HFFc6 (cell line): ENCODE data around the gene EHHADH. TPM values are rescaled to one million over a fixed set of nuclear protein-coding genes. Genes with fewer than 3 reads are reported as not detected.
"Not testable (repeated sequence)": the region's sequence is repeated elsewhere in the genome, so short reads cannot be mapped to it uniquely, and the experiment has no call there.

Experiments used
- DNase-seq: peaks from one replicate; pipeline ENCODE4 v3.0.0-alpha.2; 2018
- H3K27ac Mint-ChIP-seq: 2 replicates; pipeline ENCODE4 v1.8.0; 2020; ENCODE audit warnings: mild to moderate bottlenecking, mixed read lengths
- H3K27me3 Mint-ChIP-seq: 2 replicates; pipeline ENCODE4 v1.8.0; 2021; ENCODE audit warnings: mild to moderate bottlenecking, moderate library complexity, mixed read lengths; ENCODE audit not compliant: insufficient read depth
- H3K36me3 Mint-ChIP-seq: 2 replicates; pipeline ENCODE4 v1.8.0; 2021; ENCODE audit warnings: low read depth, mixed read lengths
- H3K4me1 Mint-ChIP-seq: 2 replicates; pipeline ENCODE4 v1.8.0; 2020; ENCODE audit warnings: low read depth, mixed read lengths
- H3K4me3 Mint-ChIP-seq: 2 replicates; pipeline ENCODE4 v1.8.0; 2020; ENCODE audit warnings: mild to moderate bottlenecking, moderate library complexity, mixed read lengths
- H3K9me3 Mint-ChIP-seq: 2 replicates; pipeline ENCODE4 v1.8.0; 2020; ENCODE audit warnings: mild to moderate bottlenecking, mixed read lengths
- total RNA-seq, 6 experiments: library from RNA; stranded (reverse); fragmentation: NEBNext Ultra II Directional; extraction: Animal tissue kit (Norgen Biotek cat#: 25700); gene quantifications; 2 replicates in 1 of 6; 3 replicates in 5 of 6; pipeline ENCODE4 v1.2.3, GENCODE V29; 2021
- TF ChIP-seq, protein P1 (sequence below): fragments of 200-600 bp; sonication (generic); IDR thresholded peaks from 2 replicates; pipeline ENCODE4 v1.5.0; 2021; ENCODE audit warnings: antibody characterized with exemption, mild to moderate bottlenecking

The EHHADH gene
- total RNA-seq, 6 experiments from 2014 or later, result 4.2 to 7.4 (median 6.4) TPM

DNA sequence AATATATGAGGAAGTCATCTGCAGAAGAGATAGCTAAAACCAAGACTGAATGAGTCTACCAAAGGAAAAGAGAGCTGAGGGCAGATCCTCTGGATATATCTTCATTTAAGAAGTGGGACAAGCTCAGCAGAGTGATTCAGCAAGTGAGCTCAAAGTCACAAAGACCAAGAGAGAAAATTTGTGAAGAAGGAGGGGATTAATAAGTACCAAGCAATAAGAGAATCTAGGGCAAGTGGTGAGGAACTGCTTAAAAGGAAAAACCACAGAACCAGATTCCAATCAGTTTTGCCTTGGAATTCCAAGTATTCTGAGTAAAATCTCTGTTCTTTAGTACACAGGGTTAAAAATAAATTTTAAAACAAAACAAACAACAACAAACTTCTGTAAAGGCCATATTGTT is 3.6 kb downstream of the EHHADH start:
- H3K4me1 Mint-ChIP-seq, result peaks cover 22% of the 10 kb centered on the region
- peak overlapping the region; percentile 22 for H3K27ac Mint-ChIP-seq
- DNase-seq, result peak; percentile 9
- peaks cover 3% of the 10 kb centered on the region for H3K27me3 Mint-ChIP-seq
- no peak overlapping the region for H3K4me3 Mint-ChIP-seq
- TF ChIP-seq, protein P1, sequence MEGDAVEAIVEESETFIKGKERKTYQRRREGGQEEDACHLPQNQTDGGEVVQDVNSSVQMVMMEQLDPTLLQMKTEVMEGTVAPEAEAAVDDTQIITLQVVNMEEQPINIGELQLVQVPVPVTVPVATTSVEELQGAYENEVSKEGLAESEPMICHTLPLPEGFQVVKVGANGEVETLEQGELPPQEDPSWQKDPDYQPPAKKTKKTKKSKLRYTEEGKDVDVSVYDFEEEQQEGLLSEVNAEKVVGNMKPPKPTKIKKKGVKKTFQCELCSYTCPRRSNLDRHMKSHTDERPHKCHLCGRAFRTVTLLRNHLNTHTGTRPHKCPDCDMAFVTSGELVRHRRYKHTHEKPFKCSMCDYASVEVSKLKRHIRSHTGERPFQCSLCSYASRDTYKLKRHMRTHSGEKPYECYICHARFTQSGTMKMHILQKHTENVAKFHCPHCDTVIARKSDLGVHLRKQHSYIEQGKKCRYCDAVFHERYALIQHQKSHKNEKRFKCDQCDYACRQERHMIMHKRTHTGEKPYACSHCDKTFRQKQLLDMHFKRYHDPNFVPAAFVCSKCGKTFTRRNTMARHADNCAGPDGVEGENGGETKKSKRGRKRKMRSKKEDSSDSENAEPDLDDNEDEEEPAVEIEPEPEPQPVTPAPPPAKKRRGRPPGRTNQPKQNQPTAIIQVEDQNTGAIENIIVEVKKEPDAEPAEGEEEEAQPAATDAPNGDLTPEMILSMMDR, result no peak
- H3K9me3 Mint-ChIP-seq, result no peaks in the 10 kb centered on the region
- peaks cover 4% of the 10 kb centered on the region; the same call in 1 of the 2 replicates for H3K36me3 Mint-ChIP-seq

- Mint-ChIP-seq H3K4me3 (no peak overlapping the region), H3K27me3 (no peaks in the 10 kb centered on the region), H3K9me3 (peaks cover 20% of the 10 kb centered on the region), H3K4me1 (no peaks in the 10 kb centered on the region), H3K27ac (no peak overlapping the region), H3K36me3 (peaks cover 21% of the 10 kb centered on the region)
- TF ChIP-seq, protein P1, result no peak
- DNase-seq, result no peak
Measured at GRCh38 chr3:185242642-185243041, 11.2 kb downstream of the EHHADH start.

- Mint-ChIP-seq H3K27ac (no peak overlapping the region), H3K27me3 (no peaks in the 10 kb centered on the region), H3K4me3 (no peak overlapping the region), H3K4me1 (no peaks in the 10 kb centered on the region), H3K9me3 (peaks cover 29% of the 10 kb centered on the region), H3K36me3 (peaks cover 18% of the 10 kb centered on the region)
- DNase-seq, result no peak
- TF ChIP-seq, protein P1, result no peak
Measured at GRCh38 chr3:185236969-185237368, 16.9 kb downstream of the EHHADH start.

GRCh38 chr3:185233328-185233727 is 20.5 kb downstream of the EHHADH start:
- Mint-ChIP-seq H3K9me3 (peaks cover 24% of the 10 kb centered on the region), H3K27me3 (no peaks in the 10 kb centered on the region), H3K4me1 (0 out of 2 replicates have a peak, but pooled peaks cover 4% of the 10 kb centered on the region), H3K36me3 (peaks cover 18% of the 10 kb centered on the region), H3K27ac (no peak overlapping the region), H3K4me3 (no peak overlapping the region)
- TF ChIP-seq, protein P1, result no peak
- DNase-seq, result no peak

DNA sequence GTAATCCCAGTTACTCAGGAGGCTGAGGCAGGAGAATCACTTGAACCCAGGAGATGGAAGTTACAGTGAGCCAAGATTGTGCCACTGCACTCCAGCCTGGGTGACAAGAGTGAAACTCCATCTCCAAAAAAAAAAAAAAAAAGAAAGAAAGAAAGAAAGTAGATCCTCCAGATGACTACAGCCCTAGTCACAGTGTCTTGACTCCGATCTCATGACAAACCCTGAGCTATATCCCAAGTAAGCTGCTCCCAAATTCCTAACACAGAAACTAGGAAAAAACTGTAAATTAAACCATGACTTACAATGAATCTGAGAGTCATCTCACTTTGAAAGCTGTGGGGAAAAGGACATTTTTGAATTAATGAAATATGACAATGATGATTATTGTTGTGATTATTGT is 27.3 kb downstream of the EHHADH start:
- not testable (repeated sequence) for H3K27me3 Mint-ChIP-seq, H3K36me3 Mint-ChIP-seq, H3K9me3 Mint-ChIP-seq, DNase-seq, H3K4me3 Mint-ChIP-seq
- H3K4me1 Mint-ChIP-seq, result peaks cover 31% of the 10 kb centered on the region
- H3K27ac Mint-ChIP-seq, result peak overlapping the region; percentile 64

GRCh38 chr3:185225523-185225922 is 28.3 kb downstream of the EHHADH start:
- Mint-ChIP-seq H3K36me3 (no peaks in the 10 kb centered on the region), H3K4me3 (peak overlapping the region; percentile 53), H3K9me3 (no peaks in the 10 kb centered on the region), H3K4me1 (peaks cover 31% of the 10 kb centered on the region), H3K27ac (peak overlapping the region; percentile 87), H3K27me3 (no peaks in the 10 kb centered on the region)
- peak; percentile 53 for DNase-seq
- TF ChIP-seq, protein P1, result no peak
